ENCODE results near the gene ITGAL.

GRCh38 chr16:30521873-30522641 is 49.5 kb downstream of the ITGAL start:
- TF ChIP-seq BACH2 (CRISPR knock-in tag; IDR thresholded peaks at IDR 0.05; ENCODE audit: borderline replicate concordance) (no peak), ZFP3 (CRISPR knock-in tag; IDR thresholded peaks at IDR 0.05) (no peak), ZNF8 (CRISPR knock-in tag; IDR thresholded peaks at IDR 0.05) (no peak), ISL1 (CRISPR knock-in tag; IDR thresholded peaks at IDR 0.05) (no peak), RARB (CRISPR knock-in tag; IDR thresholded peaks at IDR 0.05) (no peak), PPARA (CRISPR knock-in tag; IDR thresholded peaks at IDR 0.05; ENCODE audit: borderline replicate concordance) (no peak), ARNTL (CRISPR knock-in tag; IDR thresholded peaks at IDR 0.05; ENCODE audit: borderline replicate concordance, low read depth) (no peak), ZC3H10 (CRISPR knock-in tag; IDR thresholded peaks at IDR 0.05) (no peak), SNAI2 (CRISPR knock-in tag; IDR thresholded peaks at IDR 0.05) (no peak), ZNF70 (CRISPR knock-in tag; IDR thresholded peaks at IDR 0.05) (no peak), CSDC2 (CRISPR knock-in tag; IDR thresholded peaks at IDR 0.05) (no peak)
- TF ChIP-seq, protein P1, sequence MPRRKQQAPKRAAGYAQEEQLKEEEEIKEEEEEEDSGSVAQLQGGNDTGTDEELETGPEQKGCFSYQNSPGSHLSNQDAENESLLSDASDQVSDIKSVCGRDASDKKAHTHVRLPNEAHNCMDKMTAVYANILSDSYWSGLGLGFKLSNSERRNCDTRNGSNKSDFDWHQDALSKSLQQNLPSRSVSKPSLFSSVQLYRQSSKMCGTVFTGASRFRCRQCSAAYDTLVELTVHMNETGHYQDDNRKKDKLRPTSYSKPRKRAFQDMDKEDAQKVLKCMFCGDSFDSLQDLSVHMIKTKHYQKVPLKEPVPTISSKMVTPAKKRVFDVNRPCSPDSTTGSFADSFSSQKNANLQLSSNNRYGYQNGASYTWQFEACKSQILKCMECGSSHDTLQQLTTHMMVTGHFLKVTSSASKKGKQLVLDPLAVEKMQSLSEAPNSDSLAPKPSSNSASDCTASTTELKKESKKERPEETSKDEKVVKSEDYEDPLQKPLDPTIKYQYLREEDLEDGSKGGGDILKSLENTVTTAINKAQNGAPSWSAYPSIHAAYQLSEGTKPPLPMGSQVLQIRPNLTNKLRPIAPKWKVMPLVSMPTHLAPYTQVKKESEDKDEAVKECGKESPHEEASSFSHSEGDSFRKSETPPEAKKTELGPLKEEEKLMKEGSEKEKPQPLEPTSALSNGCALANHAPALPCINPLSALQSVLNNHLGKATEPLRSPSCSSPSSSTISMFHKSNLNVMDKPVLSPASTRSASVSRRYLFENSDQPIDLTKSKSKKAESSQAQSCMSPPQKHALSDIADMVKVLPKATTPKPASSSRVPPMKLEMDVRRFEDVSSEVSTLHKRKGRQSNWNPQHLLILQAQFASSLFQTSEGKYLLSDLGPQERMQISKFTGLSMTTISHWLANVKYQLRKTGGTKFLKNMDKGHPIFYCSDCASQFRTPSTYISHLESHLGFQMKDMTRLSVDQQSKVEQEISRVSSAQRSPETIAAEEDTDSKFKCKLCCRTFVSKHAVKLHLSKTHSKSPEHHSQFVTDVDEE (CRISPR knock-in tag; IDR thresholded peaks at IDR 0.05), result no peak
- TF ChIP-seq, protein P2, sequence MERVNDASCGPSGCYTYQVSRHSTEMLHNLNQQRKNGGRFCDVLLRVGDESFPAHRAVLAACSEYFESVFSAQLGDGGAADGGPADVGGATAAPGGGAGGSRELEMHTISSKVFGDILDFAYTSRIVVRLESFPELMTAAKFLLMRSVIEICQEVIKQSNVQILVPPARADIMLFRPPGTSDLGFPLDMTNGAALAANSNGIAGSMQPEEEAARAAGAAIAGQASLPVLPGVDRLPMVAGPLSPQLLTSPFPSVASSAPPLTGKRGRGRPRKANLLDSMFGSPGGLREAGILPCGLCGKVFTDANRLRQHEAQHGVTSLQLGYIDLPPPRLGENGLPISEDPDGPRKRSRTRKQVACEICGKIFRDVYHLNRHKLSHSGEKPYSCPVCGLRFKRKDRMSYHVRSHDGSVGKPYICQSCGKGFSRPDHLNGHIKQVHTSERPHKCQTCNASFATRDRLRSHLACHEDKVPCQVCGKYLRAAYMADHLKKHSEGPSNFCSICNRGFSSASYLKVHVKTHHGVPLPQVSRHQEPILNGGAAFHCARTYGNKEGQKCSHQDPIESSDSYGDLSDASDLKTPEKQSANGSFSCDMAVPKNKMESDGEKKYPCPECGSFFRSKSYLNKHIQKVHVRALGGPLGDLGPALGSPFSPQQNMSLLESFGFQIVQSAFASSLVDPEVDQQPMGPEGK (CRISPR knock-in tag; IDR thresholded peaks at IDR 0.05; ENCODE audit: borderline replicate concordance), result no peak
- TF ChIP-seq, protein P3, sequence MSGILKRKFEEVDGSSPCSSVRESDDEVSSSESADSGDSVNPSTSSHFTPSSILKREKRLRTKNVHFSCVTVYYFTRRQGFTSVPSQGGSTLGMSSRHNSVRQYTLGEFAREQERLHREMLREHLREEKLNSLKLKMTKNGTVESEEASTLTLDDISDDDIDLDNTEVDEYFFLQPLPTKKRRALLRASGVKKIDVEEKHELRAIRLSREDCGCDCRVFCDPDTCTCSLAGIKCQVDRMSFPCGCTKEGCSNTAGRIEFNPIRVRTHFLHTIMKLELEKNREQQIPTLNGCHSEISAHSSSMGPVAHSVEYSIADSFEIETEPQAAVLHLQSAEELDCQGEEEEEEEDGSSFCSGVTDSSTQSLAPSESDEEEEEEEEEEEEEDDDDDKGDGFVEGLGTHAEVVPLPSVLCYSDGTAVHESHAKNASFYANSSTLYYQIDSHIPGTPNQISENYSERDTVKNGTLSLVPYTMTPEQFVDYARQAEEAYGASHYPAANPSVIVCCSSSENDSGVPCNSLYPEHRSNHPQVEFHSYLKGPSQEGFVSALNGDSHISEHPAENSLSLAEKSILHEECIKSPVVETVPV (CRISPR knock-in tag; IDR thresholded peaks at IDR 0.05), result no peak

All from SK-N-SH treated with all-trans-retinoic acid at 6 μM for 48 hours (cell line).